B cell (primary cell): ENCODE measurements around the gene TBCD.

Source experiments
- CTCF ChIP-seq: fragments of 200-600 bp; IDR thresholded peaks from one replicate; pipeline ENCODE4 v1.8.0; 2022; ENCODE audit warnings: antibody characterized with exemption, mild to moderate bottlenecking
- EZH2 ChIP-seq: IDR thresholded peaks from 2 replicates; pipeline ENCODE4 v1.6.1; 2012; ENCODE audit warnings: borderline replicate concordance, low read depth, mild to moderate bottlenecking, moderate library complexity, low read length; ENCODE audit not compliant: insufficient read depth, poor library complexity, severe bottlenecking

GRCh38 chr17:82984751-82985427 lies 233.0 kb downstream of the TBCD start:
- TF ChIP-seq CTCF = no peak
- TF ChIP-seq EZH2 = no peak
